LNCaP clone FGC (cell line): ENCODE measurements around the gene SYPL2.
"Not testable (repeated sequence)": the region's sequence is repeated elsewhere in the genome, so short reads cannot be mapped to it uniquely, and the experiment has no call there.

Experiments
- DNase-seq: peaks from one replicate; pipeline ENCODE4 v3.0.0-alpha.2; 2011; ENCODE audit warnings: low read depth
- H3K4me3 ChIP-seq: 2 replicates; pipeline ENCODE4 v1.5.1; 2011; ENCODE audit warnings: mild to moderate bottlenecking, low read depth, low read length, control low read depth
- CTCF ChIP-seq: IDR thresholded peaks from 2 replicates; pipeline ENCODE4 v1.5.1; 2012; ENCODE audit warnings: mild to moderate bottlenecking; ENCODE audit not compliant: control insufficient read depth, insufficient read depth; ENCODE audit errors: extremely low read depth

Gene SYPL2

GRCh38 chr1:109470245-109470644, 3.9 kb downstream of the SYPL2 start:
- TF ChIP-seq CTCF, result no peak
- no peak overlapping the region for H3K4me3 ChIP-seq
- no peak for DNase-seq

GRCh38 chr1:109472779-109473178, 6.4 kb downstream of the SYPL2 start:
- DNase-seq, result no peak
- TF ChIP-seq CTCF, result no peak
- H3K4me3 ChIP-seq, result no peak overlapping the region

GRCh38 chr1:109473284-109474057, 7.1 kb downstream of the SYPL2 start:
- DNase-seq, H3K4me3 ChIP-seq: not testable (repeated sequence)

GRCh38 chr1:109474697-109475096, 8.4 kb downstream of the SYPL2 start:
- DNase-seq, result no peak
- H3K4me3 ChIP-seq, result no peak overlapping the region
- TF ChIP-seq CTCF, result no peak

- no peak for DNase-seq
- no peak for TF ChIP-seq CTCF
- no peak overlapping the region for H3K4me3 ChIP-seq
Measured at GRCh38 chr1:109475261-109475660, 8.9 kb downstream of the SYPL2 start.

GRCh38 chr1:109476825-109477224, 10.5 kb downstream of the SYPL2 start:
- no peak for DNase-seq
- H3K4me3 ChIP-seq, result no peak overlapping the region
- TF ChIP-seq CTCF, result no peak

- TF ChIP-seq CTCF, result no peak
- DNase-seq, result no peak
- H3K4me3 ChIP-seq, result no peak overlapping the region
Measured at GRCh38 chr1:109477821-109478220, 11.5 kb downstream of the SYPL2 start.
